ENCODE measurements around the gene GIMAP5.

The GIMAP5 gene

DNA sequence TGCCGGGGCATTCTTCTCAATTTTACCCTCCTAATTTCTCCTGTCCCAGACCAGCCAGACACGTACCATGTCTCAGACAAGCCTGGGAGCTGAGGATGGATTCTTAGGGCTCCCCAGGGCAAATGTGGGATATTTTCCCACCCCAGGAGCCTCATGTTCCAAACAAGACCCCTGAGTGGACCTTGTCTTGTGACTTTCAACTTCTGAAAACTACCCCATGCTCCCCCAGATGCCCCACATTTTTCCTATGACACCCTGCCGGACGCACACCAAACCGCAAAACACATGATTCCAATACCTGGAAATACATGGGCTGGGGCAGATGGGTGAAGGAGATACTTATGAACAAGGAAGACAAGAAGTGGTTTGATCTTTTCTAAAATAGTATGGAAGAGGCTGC is 874 bp downstream of the GIMAP5 start:
- DNase-seq, result no peak
- Histone ChIP-seq H3K36me3 (no peaks in the 10 kb centered on the region), H3K27me3 (peaks cover 66% of the 10 kb centered on the region), H3K4me3 (ENCODE audit: low read depth, low read length) (no peak overlapping the region), H3K9me3 (no peaks in the 10 kb centered on the region), H3K4me1 (no peaks in the 10 kb centered on the region)
- TF ChIP-seq, protein P1, sequence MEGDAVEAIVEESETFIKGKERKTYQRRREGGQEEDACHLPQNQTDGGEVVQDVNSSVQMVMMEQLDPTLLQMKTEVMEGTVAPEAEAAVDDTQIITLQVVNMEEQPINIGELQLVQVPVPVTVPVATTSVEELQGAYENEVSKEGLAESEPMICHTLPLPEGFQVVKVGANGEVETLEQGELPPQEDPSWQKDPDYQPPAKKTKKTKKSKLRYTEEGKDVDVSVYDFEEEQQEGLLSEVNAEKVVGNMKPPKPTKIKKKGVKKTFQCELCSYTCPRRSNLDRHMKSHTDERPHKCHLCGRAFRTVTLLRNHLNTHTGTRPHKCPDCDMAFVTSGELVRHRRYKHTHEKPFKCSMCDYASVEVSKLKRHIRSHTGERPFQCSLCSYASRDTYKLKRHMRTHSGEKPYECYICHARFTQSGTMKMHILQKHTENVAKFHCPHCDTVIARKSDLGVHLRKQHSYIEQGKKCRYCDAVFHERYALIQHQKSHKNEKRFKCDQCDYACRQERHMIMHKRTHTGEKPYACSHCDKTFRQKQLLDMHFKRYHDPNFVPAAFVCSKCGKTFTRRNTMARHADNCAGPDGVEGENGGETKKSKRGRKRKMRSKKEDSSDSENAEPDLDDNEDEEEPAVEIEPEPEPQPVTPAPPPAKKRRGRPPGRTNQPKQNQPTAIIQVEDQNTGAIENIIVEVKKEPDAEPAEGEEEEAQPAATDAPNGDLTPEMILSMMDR (IDR thresholded peaks at IDR 0.05; ENCODE audit: low read depth, low read length), result no peak

DNA sequence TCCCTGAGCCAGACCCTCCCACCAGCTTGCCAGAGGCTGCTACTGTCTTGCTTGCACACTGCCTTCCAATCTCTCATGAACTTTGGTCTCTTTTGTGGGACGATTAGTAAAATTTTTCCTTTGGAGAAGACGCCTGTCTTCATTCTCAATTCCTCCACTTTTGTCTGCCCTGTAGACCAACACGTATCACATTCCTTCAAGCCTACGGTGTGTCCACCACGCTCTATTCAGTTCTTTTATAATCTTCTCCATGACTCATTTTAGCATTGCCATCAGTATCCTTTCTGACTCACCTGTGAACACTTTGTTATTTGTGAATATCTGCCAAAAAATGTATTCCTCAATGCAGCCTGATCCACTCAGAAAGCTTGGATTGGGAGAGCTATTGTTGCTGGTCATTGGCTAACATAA is 1.4 kb downstream of the GIMAP5 start:
- peaks cover 69% of the 10 kb centered on the region for H3K27me3 ChIP-seq
- no peak for DNase-seq
- TF ChIP-seq, protein P1 (IDR thresholded peaks at IDR 0.05; ENCODE audit: low read depth, low read length), result no peak
- no peaks in the 10 kb centered on the region for H3K4me1 ChIP-seq
- H3K4me3 ChIP-seq (ENCODE audit: low read depth, low read length), result no peak overlapping the region
- no peaks in the 10 kb centered on the region for H3K9me3 ChIP-seq
- no peaks in the 10 kb centered on the region for H3K36me3 ChIP-seq

DNA sequence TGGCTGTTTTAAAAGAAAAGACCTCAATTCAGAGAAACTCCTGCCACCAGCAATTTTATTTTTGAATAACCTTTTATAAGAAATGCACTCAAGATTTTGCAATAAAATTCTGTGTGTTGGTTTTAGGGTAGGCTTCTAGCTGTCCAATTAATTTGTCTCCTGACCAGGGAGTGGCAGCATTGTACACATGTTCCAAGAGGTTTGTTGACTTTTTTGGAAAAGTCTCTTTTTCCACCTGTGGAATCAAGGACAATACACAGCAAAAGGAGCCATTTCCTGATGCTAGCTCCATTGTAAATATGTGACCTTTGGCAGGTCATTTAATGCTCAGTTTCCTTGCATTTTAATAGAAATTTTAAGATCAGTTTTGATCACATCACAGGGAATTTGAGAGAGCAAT is 1.8 kb downstream of the GIMAP5 start:
- TF ChIP-seq, protein P1 (IDR thresholded peaks at IDR 0.05; ENCODE audit: low read depth, low read length), result no peak
- no peak for DNase-seq
- H3K36me3 ChIP-seq, result no peaks in the 10 kb centered on the region
- H3K4me3 ChIP-seq (ENCODE audit: low read depth, low read length), result no peak overlapping the region
- H3K4me1 ChIP-seq, result no peaks in the 10 kb centered on the region
- no peaks in the 10 kb centered on the region for H3K9me3 ChIP-seq
- peaks cover 69% of the 10 kb centered on the region for H3K27me3 ChIP-seq

DNA sequence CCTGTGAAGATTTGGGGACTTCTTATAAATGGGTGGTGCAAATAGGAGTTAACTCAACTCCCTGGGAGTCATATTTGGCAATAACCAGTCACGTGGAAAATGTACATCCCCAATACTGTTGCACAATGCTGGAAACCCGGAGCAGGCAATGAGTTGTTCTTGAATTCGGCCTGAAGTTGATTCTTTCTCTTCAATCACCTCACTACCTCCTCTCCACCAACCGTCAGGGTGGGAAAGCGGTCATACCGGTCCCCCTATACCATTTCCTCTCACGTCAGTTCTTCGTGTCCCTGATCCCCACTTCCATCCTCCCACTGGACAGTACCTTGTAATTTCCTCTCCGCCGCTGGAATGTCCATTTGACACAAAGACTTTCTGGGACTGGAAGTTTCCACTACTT is 2.8 kb downstream of the GIMAP5 start:
- peaks cover 61% of the 10 kb centered on the region for H3K27me3 ChIP-seq
- DNase-seq, result no peak
- TF ChIP-seq, protein P1 (IDR thresholded peaks at IDR 0.05; ENCODE audit: low read depth, low read length), result no peak
- no peaks in the 10 kb centered on the region for H3K9me3 ChIP-seq
- no peaks in the 10 kb centered on the region for H3K4me1 ChIP-seq
- no peak overlapping the region for H3K4me3 ChIP-seq (ENCODE audit: low read depth, low read length)
- no peaks in the 10 kb centered on the region for H3K36me3 ChIP-seq

DNA sequence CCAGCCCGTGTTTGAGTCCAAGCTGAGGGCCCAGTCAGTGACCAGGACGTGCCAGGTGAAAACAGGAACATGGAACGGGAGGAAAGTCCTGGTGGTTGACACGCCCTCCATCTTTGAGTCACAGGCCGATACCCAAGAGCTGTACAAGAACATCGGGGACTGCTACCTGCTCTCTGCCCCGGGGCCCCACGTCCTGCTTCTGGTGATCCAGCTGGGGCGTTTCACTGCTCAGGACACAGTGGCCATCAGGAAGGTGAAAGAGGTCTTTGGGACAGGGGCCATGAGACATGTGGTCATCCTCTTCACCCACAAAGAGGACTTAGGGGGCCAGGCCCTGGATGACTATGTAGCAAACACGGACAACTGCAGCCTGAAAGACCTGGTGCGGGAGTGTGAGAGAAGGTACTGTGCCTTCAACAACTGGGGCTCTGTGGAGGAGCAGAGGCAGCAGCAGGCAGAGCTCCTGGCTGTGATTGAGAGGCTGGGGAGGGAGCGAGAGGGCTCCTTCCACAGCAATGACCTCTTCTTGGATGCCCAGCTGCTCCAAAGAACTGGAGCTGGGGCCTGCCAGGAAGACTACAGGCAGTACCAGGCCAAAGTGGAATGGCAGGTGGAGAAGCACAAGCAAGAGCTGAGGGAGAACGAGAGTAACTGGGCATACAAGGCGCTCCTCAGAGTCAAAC is 5.2 kb downstream of the GIMAP5 start:
- TF ChIP-seq, protein P1 (IDR thresholded peaks at IDR 0.05; ENCODE audit: low read depth, low read length), result no peak
- H3K27me3 ChIP-seq, result peaks cover 60% of the 10 kb centered on the region
- no peaks in the 10 kb centered on the region for H3K4me1 ChIP-seq
- H3K4me3 ChIP-seq (ENCODE audit: low read depth, low read length), result no peak overlapping the region
- DNase-seq, result no peak
- H3K9me3 ChIP-seq, result no peaks in the 10 kb centered on the region
- no peaks in the 10 kb centered on the region for H3K36me3 ChIP-seq

DNA sequence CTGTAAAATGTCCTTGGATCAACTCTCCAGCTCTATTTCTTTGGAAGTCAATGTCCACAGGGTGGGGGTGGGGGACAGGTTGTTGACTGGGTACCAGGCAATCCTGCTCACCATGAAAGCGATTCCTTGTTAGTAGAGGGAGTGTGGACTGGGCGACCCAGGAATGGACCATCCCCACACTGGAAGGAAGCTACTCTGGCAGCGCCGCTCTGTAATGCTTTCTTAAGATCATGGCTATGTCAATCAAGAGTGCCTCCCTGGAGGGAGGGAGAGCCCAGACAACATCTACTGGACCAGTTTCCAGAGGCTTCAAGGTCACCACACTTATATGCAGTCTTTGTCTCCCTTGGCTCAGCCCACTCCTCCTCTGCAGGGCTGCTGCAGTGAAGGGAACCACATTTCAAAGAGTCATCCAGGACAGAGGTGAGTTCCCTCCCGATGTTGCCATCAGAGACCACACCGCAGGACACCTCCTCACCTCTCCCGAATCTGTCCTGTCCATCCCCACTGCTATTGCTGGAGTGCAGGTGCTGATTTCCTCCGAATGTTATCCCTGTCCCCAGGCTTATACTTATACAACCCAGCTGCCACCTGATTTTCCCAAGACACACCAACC is 6.9 kb downstream of the GIMAP5 start:
- Histone ChIP-seq H3K27me3 (peaks cover 49% of the 10 kb centered on the region), H3K4me1 (no peaks in the 10 kb centered on the region), H3K9me3 (no peaks in the 10 kb centered on the region), H3K4me3 (ENCODE audit: low read depth, low read length) (no peak overlapping the region), H3K36me3 (no peaks in the 10 kb centered on the region)
- TF ChIP-seq, protein P1 (IDR thresholded peaks at IDR 0.05; ENCODE audit: low read depth, low read length), result no peak
- no peak for DNase-seq
